NCI-H187 (cell line): ENCODE data around the gene DENND6A.
"Not testable (repeated sequence)": the region's sequence is repeated elsewhere in the genome, so short reads cannot be mapped to it uniquely, and the experiment has no call there.

ENCODE experiments used
- DNase-seq, 2 experiments: peaks; one replicate each; lab custom pipeline; 2025; lab: John Stamatoyannopoulos, UW

The DENND6A gene

DNA sequence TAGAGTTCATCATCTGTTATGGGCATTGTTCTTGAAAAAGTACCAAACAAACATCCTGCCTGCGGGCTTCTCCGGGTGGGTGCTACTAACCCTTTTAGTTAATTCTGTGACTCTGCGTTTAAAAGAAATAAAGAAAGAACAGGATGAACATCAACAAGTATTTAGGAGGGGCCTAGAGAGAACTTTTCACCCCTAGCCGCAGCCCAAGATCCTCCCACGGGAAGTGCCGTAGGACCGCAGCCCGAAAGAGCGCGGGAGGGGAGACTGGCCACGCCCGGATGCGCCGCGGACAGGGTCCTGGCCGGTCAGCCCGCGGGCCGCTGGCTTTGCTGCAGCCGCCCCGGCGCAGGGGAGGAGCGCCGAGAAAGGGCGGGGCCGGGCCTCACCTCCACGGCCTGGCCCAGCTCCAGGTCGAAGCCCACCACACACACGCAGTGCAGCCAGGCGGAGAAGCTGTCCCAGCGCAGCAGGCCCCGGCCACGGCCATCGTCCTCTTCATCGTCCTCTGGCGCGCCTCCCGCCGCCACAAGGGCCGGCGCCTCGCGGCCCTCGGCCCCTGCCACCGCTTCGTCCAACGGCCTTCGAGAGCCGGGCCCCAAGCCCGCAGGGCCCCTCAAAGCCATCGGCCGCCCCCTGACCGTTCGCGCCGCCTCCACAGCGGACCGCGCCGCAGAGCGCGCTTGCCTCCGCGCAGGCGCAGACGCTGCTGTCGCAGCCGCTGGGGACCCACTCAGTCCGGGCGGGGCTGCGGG, at the start of gene DENND6A:
Gene DENND6A (minus strand): TSS at position 682 of the 752 bp plus-strand sequence. CDS start 59 bp downstream, at position 623.
- DNase-seq: peak; percentile 46 to 72

GRCh38 chr3:57740027-57740426, 47.1 kb upstream of the DENND6A start:
- DNase-seq: no peak

DNA sequence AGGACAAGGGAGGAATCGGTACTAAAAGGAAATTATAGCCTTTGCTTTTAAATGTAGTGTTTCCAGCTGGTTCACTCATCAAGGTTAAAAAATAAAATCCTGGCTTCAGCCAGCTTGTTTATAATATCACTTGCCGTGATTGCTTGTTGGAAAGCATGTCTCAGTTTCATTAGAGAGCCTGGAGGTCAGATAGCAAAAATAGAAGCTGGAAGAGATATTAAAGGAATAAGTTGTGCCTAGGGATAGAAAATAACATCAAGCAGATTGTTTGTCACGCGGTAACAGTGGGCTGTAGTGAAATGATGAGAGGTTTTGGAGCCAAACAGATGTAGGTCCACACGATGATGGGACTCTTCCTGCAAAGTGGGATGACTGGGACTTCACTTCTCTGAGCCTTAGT, 45.5 kb upstream of the DENND6A start:
- DNase-seq: no peak

DNA sequence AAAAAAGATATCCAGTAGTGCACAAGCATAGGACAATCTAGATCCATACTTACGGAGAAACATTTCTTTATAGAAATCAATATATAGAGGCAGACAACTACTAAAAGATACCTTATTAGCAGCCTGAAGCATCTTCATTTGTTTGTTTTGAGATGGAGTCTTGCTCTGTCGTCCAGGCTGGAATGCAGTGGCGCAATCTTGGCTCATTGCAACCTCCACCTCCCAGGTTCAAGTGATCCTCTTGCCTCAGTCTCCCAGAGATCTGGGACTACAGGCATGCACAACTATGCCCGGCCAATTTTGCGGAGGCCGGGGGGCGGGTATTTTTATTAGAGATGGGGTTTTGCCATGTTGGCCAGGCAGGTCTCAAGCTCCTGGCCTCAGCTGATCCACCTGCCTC, 45.0 kb upstream of the DENND6A start:
- no peak for DNase-seq

GRCh38 chr3:57735405-57735804, 42.5 kb upstream of the DENND6A start:
- DNase-seq: no peak

GRCh38 chr3:57733790-57734189, 40.9 kb upstream of the DENND6A start:
- DNase-seq: no peak

GRCh38 chr3:57731311-57731710, 38.4 kb upstream of the DENND6A start:
- DNase-seq: no peak

DNA sequence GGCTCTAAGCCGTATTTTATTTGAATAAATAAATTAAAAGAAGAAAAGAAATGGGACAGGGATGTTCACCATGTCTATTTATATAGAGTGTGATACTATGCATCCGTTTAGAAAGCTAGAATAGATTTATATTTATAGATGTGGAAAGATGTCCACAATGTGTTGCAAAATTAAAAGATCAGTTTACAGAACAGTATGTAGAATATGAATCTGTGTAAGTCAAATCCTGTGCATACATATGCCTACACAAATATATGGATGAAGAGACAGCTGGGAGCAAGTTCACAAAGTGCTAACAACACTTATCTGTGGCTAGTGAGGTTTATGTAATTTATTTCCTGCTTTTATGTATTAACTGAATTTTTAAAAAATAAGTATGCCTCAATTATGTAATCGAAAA, 37.8 kb upstream of the DENND6A start:
- DNase-seq: no peak

- DNase-seq: no peak
Observed at GRCh38 chr3:57729334-57730045, 36.6 kb upstream of the DENND6A start.

- no peak for DNase-seq
Observed at GRCh38 chr3:57727106-57727505, 34.2 kb upstream of the DENND6A start.

GRCh38 chr3:57726397-57726796, 33.5 kb upstream of the DENND6A start:
- no peak for DNase-seq

DNA sequence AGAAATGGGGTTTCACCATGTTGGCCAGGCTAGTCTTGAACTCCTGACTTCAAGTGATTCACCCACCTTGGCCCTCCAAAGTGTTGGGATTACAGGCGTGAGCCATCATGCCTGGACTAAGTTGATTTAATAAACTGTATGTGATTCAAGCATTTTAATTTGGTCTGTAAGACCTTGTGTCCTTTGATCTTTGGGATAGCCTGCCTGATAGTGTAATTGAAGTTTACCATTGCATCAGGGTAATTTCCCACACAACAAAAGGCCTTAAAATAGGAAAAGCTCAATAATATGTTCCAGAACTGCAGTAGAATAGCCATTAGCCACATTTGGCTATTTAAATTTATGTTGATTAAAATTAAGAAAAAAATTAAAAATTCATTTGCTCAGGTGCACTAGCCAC, 25.2 kb upstream of the DENND6A start:
- DNase-seq: no peak

- no peak for DNase-seq
Observed at GRCh38 chr3:57717205-57717868, 24.5 kb upstream of the DENND6A start.

- no peak for DNase-seq
Observed at GRCh38 chr3:57715686-57716085, 22.8 kb upstream of the DENND6A start.

- DNase-seq: no peak
Observed at GRCh38 chr3:57709559-57709958, 16.7 kb upstream of the DENND6A start.

DNA sequence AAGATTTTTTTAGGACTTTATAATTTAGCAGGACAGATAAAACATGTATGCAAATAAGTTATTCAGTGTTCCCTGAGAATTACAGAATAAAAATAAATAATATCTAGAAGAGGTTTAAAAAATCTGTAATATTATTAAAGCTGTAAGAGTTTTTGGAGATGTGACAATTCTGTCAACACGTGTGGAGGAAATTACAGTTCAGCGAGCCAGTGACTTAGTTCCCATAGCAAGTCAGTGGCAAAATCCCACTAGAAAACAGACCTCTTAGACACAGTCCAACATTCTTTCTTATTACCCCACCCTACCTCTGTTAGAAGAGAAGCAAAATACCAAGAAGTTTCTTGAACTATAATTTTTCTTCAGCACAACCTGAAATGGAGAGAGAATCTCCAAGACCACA, 16.2 kb upstream of the DENND6A start:
- no peak for DNase-seq

GRCh38 chr3:57706462-57706861, 13.6 kb upstream of the DENND6A start:
- DNase-seq: no peak

DNA sequence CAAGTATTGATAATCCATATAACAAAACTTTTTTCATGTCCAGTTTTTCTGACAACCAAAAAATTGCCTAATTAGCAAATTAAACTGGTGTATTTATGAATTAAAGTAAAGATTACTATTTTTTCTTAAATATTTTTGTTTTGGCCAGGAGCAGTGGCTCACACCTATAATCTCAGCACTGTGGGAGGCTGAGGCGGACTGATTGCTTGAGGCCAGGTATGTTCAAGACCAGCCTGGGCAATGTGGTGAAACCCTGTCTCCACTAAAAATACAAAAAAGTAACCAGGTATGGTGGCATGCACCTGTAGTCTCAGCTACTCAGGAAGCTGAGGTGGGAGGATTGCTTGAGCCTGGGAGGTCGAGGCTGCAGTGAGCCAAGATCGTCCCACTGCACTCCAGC, 12.5 kb upstream of the DENND6A start:
- not testable (repeated sequence) for DNase-seq

DNA sequence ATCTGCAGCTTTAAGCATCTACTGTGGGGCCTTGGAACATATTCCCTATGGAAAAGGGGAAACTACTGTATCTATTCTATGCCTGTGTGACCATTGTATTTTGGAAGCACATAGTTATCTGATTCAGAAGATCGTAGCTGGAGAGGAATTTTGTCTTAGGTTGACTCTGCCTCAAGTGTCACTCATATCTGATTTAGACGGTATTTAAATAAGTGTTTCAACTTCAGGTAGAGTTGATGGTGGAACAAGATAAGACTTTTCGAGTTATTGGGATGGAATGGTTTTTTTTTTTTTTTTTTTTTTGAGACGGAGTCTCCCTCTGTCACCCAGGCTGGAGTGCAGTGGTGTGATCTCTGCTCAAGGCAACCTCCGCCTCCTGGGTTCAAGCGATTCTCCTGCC, 8.9 kb upstream of the DENND6A start:
- no peak for DNase-seq

DNA sequence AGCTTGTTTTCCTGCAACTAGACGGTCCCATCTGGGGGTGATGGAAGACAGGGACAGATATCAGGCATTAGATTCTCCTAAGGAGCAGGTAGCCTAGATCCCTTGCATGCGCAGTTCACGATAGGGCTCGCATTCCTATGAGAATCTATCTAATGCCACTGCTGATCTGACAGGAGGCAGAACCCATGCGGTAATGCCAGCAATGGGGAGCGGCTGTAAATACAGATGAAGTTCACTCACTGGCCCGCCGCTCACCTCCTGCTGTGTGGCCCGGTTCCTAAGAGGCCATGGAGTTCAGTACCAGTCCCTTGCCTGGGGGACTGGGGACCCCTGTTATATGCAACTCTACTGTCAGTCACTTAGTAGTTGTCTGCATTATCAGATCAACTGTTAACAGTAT, 7.9 kb upstream of the DENND6A start:
- no peak for DNase-seq

GRCh38 chr3:57699591-57699990, 6.7 kb upstream of the DENND6A start:
- DNase-seq: no peak

- no peak for DNase-seq
Observed at GRCh38 chr3:57696801-57697321, 4.0 kb upstream of the DENND6A start.

GRCh38 chr3:57694146-57694545, 1.3 kb upstream of the DENND6A start:
- DNase-seq: no peak
